COR-L47 (cell line): ENCODE results near the gene SCTR.
A peak's percentile ranks its signal among the peaks of the same experiment; 100 is the strongest.

Experiments
- DNase-seq: peaks from one replicate; lab custom pipeline; 2025; lab: John Stamatoyannopoulos, UW

Gene SCTR

GRCh38 chr2:119474371-119475224 lies 49.7 kb downstream of the SCTR start:
- no peak for DNase-seq

GRCh38 chr2:119473621-119474370 lies 50.5 kb downstream of the SCTR start:
- no peak for DNase-seq

- no peak for DNase-seq
Measured at GRCh38 chr2:119472749-119473148, 51.5 kb downstream of the SCTR start.

DNA sequence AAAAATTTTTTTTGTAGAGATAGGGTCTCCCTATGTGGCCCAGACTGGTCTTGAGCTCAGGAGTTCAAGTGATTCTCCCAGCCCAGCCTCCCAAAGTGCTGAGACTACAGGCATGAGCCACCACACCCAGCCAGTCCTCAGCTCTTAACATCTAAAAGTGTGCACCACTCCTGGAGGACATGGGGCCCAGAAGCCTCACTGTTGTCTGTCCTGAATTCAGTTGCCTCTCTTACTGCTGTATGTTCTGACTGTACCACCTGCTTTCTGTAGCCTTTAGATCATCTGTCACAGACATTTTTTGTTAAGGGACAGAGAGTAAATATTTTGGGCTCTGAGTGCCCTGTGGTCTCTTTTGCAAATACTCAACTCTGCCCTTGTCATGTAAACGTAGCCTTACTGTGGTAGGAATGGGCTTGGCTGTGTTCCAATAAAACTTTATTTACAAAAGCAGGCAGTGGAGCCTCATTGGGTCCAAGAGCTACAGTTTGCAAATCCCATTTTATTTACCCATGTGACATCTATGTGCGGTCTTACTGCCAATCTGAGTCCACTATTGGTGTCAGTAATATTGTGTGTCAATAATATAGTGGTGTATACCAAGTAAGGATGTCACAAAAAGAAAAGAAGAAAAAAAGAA lies 54.5 kb downstream of the SCTR start:
- peak; percentile 35 for DNase-seq

DNA sequence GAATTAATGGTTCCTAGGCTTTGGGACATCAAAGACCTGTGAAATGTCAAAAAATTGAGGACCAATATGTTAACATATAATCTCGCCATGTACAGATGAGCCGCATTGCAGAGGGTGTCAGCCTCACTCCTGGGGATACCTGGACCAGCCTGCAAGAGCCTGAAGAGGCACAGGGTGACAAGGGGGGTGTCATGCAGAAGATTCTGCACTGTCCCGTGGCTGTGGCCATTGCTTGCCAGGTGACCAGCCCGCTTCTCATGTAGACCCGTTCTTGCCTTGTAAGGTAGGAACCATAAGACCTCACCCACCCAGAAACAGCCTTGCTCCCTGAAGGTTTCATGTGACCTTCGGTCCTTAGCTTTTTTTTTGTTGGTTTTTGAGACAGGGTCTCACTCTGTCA lies 55.2 kb downstream of the SCTR start:
- DNase-seq = no peak

GRCh38 chr2:119468154-119468955 lies 55.9 kb downstream of the SCTR start:
- DNase-seq = no peak

DNA sequence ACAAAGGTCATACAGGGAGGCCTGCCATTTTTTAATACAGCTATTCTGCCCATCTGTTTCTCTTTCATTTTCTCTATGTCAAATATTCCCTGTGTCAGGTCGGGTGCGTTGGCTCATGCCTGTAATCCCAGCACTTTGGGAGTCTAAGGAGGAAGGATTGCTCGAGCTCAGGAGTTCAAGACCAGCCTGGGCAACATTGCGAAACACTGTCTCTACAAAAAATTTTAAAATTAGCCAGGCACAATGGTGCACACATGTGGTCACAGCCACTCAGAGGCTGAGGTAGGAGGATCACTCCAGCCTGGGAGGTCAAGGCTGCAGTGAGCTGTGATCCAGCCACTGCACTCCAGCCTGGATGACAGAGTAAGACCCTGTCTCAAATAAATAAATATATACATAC lies 57.9 kb downstream of the SCTR start:
- DNase-seq = no peak

- DNase-seq = no peak
Measured at GRCh38 chr2:119465687-119466086, 58.6 kb downstream of the SCTR start.

DNA sequence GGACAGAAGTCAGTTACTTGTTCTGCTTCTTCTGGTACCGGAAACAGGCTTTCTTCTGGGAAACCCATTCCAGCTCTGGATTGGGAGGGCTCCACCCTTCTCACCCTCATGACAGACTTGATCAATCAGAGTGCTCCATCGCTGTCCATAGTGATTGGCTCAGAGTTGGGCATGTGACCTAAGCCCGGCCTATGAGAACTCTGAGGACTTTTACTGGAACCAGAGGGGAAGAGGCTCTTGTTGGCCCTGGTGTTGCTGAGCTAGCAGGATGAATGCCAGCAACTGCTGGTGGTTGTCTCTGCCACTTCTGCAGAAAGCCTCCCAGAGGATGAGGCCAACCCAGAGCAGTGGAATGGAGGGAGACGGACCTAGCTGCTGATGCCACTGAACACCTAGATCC lies 59.3 kb downstream of the SCTR start:
- no peak for DNase-seq

DNA sequence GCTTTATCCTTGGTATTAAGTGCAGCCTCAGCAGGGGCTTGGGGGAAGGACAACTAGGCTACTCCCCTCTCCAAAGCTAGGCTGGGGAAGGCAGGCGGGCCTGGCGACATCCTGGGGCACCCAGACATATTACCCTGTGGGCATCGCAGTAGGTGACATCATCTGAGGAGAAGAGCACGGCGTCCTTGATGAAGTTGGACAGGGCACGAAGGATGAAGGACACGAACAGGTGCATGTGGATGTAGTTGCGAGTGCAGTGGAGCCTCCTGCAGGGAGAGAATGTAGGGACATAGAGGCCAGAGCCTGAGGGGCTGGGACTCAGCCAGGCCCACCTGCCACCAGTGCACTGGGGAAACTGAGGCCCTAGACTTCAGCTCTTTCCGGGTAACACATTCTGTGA lies 60.3 kb downstream of the SCTR start:
- DNase-seq = no peak

DNA sequence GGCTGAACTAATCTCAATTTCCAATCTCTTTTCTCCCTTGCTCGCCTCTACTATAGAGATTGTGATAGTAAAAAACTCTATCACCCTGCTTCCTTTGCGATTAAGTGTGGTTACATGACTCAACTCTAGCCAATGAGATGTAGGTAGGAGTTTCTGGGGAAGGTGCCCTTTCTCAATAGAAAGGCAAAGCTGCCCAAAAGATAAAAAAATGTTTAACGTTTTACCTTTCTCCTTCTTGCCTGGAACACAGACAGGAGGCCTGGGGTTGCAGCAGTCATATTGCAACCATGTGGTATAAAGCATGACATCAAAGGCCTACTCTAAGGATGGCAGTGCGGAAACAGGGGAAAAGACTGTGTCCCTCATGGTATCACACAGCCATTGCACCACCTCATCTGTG lies 61.1 kb downstream of the SCTR start:
- DNase-seq = no peak

GRCh38 chr2:119462574-119462973 lies 61.7 kb downstream of the SCTR start:
- DNase-seq = no peak

DNA sequence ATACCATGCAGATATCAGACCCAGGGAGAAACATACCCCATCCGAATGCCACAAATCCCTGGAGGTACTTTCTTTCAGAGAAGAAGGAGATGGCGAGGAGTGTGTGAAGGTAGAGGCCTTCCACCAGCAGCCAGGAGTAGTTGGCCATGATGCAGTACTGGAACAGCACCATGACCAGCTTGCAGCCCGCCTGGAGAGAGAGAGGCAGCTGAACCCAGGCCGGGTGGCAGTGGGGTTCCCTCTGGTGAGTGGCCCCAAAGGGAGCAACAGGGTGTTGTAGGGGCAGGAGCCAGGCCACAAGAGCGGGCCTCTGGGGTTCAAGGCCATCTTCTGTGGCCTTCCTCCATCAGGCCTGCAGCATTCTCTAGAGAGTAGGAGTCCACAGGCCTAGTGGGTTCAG lies 62.5 kb downstream of the SCTR start:
- no peak for DNase-seq

- no peak for DNase-seq
Measured at GRCh38 chr2:119460076-119460475, 64.2 kb downstream of the SCTR start.

DNA sequence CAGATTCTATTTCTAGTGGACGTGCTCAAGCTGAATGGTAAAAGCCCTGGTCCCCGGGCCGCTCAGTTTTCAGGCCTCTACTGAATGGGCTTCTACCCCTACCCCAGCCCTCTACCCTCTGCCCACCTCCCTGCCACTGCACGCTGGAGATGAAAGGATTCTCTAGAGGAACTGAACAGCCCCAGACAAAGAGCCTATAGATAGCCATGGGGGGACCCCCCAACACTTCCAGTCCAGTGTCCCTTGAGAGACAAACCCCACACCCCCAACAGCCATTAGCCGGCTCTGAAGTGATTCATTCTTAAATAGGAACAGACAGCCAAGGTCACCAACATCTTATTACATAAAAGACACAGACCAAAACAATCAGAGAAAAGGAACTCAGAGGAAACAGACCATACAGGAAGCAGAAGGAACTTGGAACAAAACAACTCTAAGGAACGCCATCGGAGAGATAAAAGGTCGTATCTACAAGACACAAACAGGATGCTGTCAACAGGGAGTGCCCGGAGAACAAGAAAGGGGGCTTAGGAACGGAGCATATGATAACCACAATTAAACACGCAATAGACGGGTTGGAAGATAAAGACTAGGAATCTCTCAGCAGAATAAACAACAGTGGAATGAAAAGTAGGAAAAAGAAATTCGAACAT lies 69.1 kb downstream of the SCTR start:
- DNase-seq = no peak

DNA sequence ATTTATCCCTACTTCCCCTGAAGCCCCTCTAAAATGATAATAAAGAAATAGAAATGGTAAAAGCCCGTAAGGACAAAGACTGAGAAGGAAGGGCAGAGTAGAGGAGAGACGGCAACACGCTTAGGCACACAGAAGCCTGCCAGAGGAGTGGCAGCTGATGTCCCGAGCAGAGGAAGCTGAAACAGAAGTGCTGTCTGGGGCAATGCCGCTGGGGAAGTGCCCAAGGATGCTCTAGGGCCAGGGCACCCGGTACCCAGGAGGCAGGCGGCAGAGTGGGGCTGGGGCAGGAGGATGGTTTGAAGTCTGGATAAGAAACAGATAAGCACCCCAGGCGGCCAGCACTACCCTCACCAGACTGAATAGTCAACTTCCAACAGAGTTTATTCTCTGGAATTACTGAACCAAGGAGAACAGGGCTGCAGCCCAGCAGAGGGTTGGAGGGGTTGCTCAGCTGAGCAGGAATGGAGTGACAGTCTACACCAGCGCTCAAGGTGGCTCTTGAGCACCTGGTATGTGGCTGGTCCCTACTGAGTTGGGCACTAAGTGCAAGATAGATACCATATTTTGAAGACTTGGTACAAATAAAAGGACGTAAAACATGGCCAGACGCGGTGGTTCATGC lies 70.2 kb downstream of the SCTR start:
- no peak for DNase-seq

- no peak for DNase-seq
Measured at GRCh38 chr2:119451336-119452050, 72.8 kb downstream of the SCTR start.

- DNase-seq = peak; percentile 61
Measured at GRCh38 chr2:119449521-119449920, 74.8 kb downstream of the SCTR start.

- no peak for DNase-seq
Measured at GRCh38 chr2:119448427-119449141, 75.7 kb downstream of the SCTR start.

DNA sequence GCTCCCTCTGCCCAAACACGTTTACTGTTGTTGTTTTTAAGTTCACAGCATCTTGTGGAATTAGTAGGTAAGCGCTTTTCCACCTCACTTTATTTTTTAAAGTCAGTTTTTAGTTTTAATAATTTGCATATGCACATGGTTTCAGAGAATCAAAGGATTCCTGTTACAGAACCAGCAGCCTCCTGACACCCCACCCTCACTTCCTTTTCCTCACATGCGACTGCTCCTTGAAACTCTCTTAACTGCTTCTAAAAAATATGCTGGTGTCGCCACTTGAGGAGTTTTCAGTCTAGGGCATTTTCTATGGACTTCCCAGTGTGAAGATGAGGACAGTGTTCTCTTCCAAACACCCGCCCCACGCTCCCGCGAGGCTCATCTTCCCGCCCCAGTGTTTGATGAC lies 78.2 kb downstream of the SCTR start:
- DNase-seq = no peak
